HepG2 (cell line): ENCODE measurements around the gene FITM1.

ENCODE experiments used
- POLR2AphosphoS5 ChIP-seq: IDR thresholded peaks from 2 replicates; pipeline ENCODE4 v1.6.1; 2012; ENCODE audit warnings: low read depth, low read length
- ZNF367 ChIP-seq: sonication (generic); formaldehyde crosslinking; IDR thresholded peaks from 2 replicates; pipeline ENCODE4 v1.4.0; 2020; ENCODE audit warnings: missing genetic modification reagents, borderline replicate concordance

GRCh38 chr14:24108336-24108874 lies 22.1 kb upstream of the FITM1 start:
- no peak for TF ChIP-seq ZNF367
- no peak for TF ChIP-seq POLR2AphosphoS5
